Endothelial cell of umbilical vein (primary cell): ENCODE measurements around the gene ZMAT5. TPM values are rescaled to one million over a fixed set of nuclear protein-coding genes. Genes with fewer than 3 reads are reported as not detected.

Experiments used
- BruUV-seq: library from RNA; stranded (reverse); fragments of 400-500 nt; replicated peaks from 2 replicates; lab custom pipeline; 2021; lab: Mats Ljungman, UMichigan
- CTCF ChIA-PET: fragments of 300-600, 350-600 bp; sonication (Branson Sonifier 250); formaldehyde crosslinking; loops from one replicate; lab custom pipeline; 2021; ENCODE audit warnings: antibody characterized with exemption, inconsistent platforms; lab: Charles Lee
- POLR2A ChIA-PET: fragments of 300-600, 350-600 bp; sonication (Branson Sonifier 250); formaldehyde crosslinking; loops from one replicate; lab custom pipeline; 2021; ENCODE audit warnings: antibody characterized with exemption, inconsistent platforms; lab: Charles Lee
- DNase-seq: peaks from one replicate; pipeline ENCODE4 v3.0.0-alpha.2; 2011; ENCODE audit warnings: low read depth, low spot score
- FAIRE-seq: peaks from 2 replicates; lab custom pipeline; 2011; peaks lifted over from hg19 to GRCh38; lab: Jason Lieb, UNC
- H2AFZ ChIP-seq: 2 replicates; pipeline ENCODE4 v1.6.0; 2012; ENCODE audit warnings: low read depth, low read length, control low read depth, inconsistent platforms
- H3K27ac ChIP-seq: 2 replicates; pipeline ENCODE4 v1.5.1; 2011; ENCODE audit warnings: low read depth, mild to moderate bottlenecking, control low read depth, low read length, moderate library complexity; ENCODE audit not compliant: insufficient read depth
- H3K27me3 ChIP-seq, 2 experiments: 2 replicates each; pipeline versions ENCODE4 v1.6.0 to v1.6.1; 2011; ENCODE audit warnings: low read length in 2 of 2, mixed read lengths in 1 of 2; ENCODE audit not compliant: control insufficient read depth in 2 of 2, insufficient read depth in 2 of 2
- H3K36me3 ChIP-seq, 2 experiments: 2 replicates in 1 of 2; 3 replicates in 1 of 2; pipeline ENCODE4 v1.5.1; 2011; ENCODE audit warnings: low read length in 2 of 2, mild to moderate bottlenecking in 1 of 2, moderate library complexity in 1 of 2; ENCODE audit not compliant: control insufficient read depth in 2 of 2, insufficient read depth in 2 of 2; ENCODE audit errors: extremely low read depth in 1 of 2
- H3K4me1 ChIP-seq: 3 replicates; pipeline ENCODE4 v1.5.1; 2011; ENCODE audit warnings: mild to moderate bottlenecking, low read length; ENCODE audit not compliant: control insufficient read depth, insufficient read depth; ENCODE audit errors: extremely low read depth
- H3K4me2 ChIP-seq: 2 replicates; pipeline ENCODE4 v1.6.1; 2011; ENCODE audit warnings: low read length, control low read depth, mixed read lengths; ENCODE audit not compliant: insufficient read depth
- H3K4me3 ChIP-seq, 3 experiments: fragments of 200-600 bp in 1 of 3; sonication (generic), shearing (Covaris generic) in 1 of 3; replicated peaks in 1 of 3; 2 replicates each; pipeline ENCODE4 v1.5.1; 2011 to 2016; ENCODE audit warnings: control low read depth in 3 of 3, low read length in 3 of 3, mild to moderate bottlenecking in 2 of 3, inconsistent platforms in 1 of 3, low read depth in 1 of 3, moderate library complexity in 1 of 3; ENCODE audit not compliant: insufficient read depth in 1 of 3
- H3K79me2 ChIP-seq: 2 replicates; pipeline ENCODE4 v1.6.0; 2012; ENCODE audit warnings: low read length, inconsistent platforms; ENCODE audit not compliant: control insufficient read depth, insufficient read depth
- H3K9ac ChIP-seq: replicated peaks from 2 replicates; pipeline ENCODE3; 2011; ENCODE audit warnings: low read length, control low read depth; ENCODE audit not compliant: insufficient read depth; ENCODE audit errors: extremely low read depth
- H3K9me1 ChIP-seq: replicated peaks from 3 replicates; pipeline ENCODE4 v1.6.0; 2011; ENCODE audit warnings: mild to moderate bottlenecking, low read length; ENCODE audit not compliant: control insufficient read depth, insufficient read depth; ENCODE audit errors: extremely low read depth
- H3K9me3 ChIP-seq: replicated peaks from 2 replicates; pipeline ENCODE4 v1.5.1; 2012; ENCODE audit warnings: low read length, inconsistent platforms; ENCODE audit not compliant: control insufficient read depth, insufficient read depth
- H4K20me1 ChIP-seq: replicated peaks from 2 replicates; pipeline ENCODE3; 2011; ENCODE audit warnings: mild to moderate bottlenecking, low read length; ENCODE audit not compliant: control insufficient read depth, insufficient read depth; ENCODE audit errors: extremely low read depth
- EZH2 ChIP-seq: IDR thresholded peaks from 2 replicates; pipeline ENCODE4 v1.6.1; 2012; ENCODE audit warnings: borderline replicate concordance, low read depth, mild to moderate bottlenecking, moderate library complexity, low read length, inconsistent platforms; ENCODE audit not compliant: severe bottlenecking
- FOS ChIP-seq: IDR thresholded peaks from 2 replicates; pipeline ENCODE4 v1.6.1; 2011; ENCODE audit warnings: mild to moderate bottlenecking, low read length, moderate library complexity, borderline replicate concordance; ENCODE audit not compliant: insufficient read depth
- GATA2 ChIP-seq: IDR thresholded peaks from 2 replicates; pipeline ENCODE4 v1.7.0; 2011; ENCODE audit warnings: low read depth, mild to moderate bottlenecking, moderate library complexity, mixed read lengths, low read length; ENCODE audit not compliant: insufficient read length, insufficient read depth
- JUN ChIP-seq: IDR thresholded peaks from 2 replicates; pipeline ENCODE4 v1.6.1; 2011; ENCODE audit warnings: borderline replicate concordance, low read depth; ENCODE audit not compliant: insufficient read length, insufficient read depth
- MYC ChIP-seq: IDR thresholded peaks from one replicate; pipeline ENCODE4 v1.6.1; 2011; ENCODE audit warnings: mild to moderate bottlenecking, low read depth, low read length
- POLR2A ChIP-seq: IDR thresholded peaks from 2 replicates; pipeline ENCODE4 v1.6.1; 2012; ENCODE audit warnings: low read depth, mild to moderate bottlenecking, control low read depth, low read length
- POLR2AphosphoS5 ChIP-seq: IDR thresholded peaks from 2 replicates; pipeline ENCODE4 v1.6.1; 2012; ENCODE audit warnings: low read depth, mild to moderate bottlenecking, control low read depth, low read length, moderate library complexity; ENCODE audit not compliant: insufficient read depth
- dilution Hi-C: fragments of 300-500 bp; cut with MboI; formaldehyde crosslinking; loops from one replicate; pipeline ENCODE4 v1.15.0; 2019; ENCODE audit warnings: low sequenced_read_pairs; ENCODE audit not compliant: extremely low pct_ligation_motif_present
- intact Hi-C: fragments of 100-400 bp; cut with micrococcal nuclease; formaldehyde crosslinking; loops from one replicate; pipeline ENCODE4 v1.10.0; 2022
- polyA plus RNA-seq, 4 experiments: library from polyadenylated mRNA; depleted of rRNA in 3 of 4; stranded (reverse) in 3 of 4; unstranded in 1 of 4; fragments of >200 nt; gene quantifications; 2 replicates each; pipeline versions ENCODE4 v1.2.1 to v1.2.3, GENCODE V29; 2011 to 2012; ENCODE audit warnings: missing spikeins in 1 of 4
- total RNA-seq: library from RNA; stranded (reverse); gene quantifications from 2 replicates; pipeline ENCODE4 v1.2.3, GENCODE V29; 2021
- TF ChIP-seq, protein P1 (sequence below): IDR thresholded peaks from 2 replicates; pipeline ENCODE4 v1.6.1; 2011; ENCODE audit not compliant: insufficient read depth, insufficient read length
- TF ChIP-seq, protein P2 (sequence below), 2 donors: IDR thresholded peaks; 1 replicate in 1 of 2; 2 replicates in 1 of 2; pipeline ENCODE4 v1.5.1; 2011; ENCODE audit warnings: low read length in 2 of 2, mild to moderate bottlenecking in 2 of 2, moderate library complexity in 2 of 2, control low read depth in 1 of 2, inconsistent platforms in 1 of 2, low read depth in 1 of 2; ENCODE audit not compliant: insufficient read depth in 1 of 2; ENCODE audit errors: extremely low read depth in 1 of 2

ZMAT5 gene
- total and polyA plus RNA-seq, 2 donors (not counting 3 experiments of a cell fraction or from before 2014, with no cell fraction given), result 24.9 to 43.6 TPM

DNA sequence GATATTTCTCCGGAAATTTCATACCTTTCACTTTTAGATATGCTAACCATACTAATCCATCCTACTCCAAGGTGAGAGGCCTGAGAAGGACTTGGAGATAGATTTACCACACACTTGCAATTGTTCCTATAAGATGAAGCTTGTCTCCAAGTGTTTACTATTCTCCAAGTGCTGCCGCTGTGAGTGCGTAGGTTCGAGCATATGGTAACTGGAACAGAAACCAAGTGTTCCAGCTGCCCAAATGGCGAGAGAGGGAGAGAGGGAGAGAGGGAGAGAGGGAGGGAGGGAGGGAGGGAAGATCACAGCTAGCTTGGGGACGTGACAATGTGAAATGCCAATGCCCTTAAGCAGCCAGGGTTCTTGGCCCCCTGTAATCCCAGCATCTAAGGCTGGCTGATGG, 49.7 kb upstream of the ZMAT5 start:
- TF ChIP-seq GATA2 (no peak), JUN (no peak), FOS (no peak), EZH2 (no peak), MYC (no peak), POLR2AphosphoS5 (no peak), POLR2A (no peak)
- TF ChIP-seq, protein P1, sequence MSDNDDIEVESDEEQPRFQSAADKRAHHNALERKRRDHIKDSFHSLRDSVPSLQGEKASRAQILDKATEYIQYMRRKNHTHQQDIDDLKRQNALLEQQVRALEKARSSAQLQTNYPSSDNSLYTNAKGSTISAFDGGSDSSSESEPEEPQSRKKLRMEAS, result no peak
- TF ChIP-seq, protein P2, sequence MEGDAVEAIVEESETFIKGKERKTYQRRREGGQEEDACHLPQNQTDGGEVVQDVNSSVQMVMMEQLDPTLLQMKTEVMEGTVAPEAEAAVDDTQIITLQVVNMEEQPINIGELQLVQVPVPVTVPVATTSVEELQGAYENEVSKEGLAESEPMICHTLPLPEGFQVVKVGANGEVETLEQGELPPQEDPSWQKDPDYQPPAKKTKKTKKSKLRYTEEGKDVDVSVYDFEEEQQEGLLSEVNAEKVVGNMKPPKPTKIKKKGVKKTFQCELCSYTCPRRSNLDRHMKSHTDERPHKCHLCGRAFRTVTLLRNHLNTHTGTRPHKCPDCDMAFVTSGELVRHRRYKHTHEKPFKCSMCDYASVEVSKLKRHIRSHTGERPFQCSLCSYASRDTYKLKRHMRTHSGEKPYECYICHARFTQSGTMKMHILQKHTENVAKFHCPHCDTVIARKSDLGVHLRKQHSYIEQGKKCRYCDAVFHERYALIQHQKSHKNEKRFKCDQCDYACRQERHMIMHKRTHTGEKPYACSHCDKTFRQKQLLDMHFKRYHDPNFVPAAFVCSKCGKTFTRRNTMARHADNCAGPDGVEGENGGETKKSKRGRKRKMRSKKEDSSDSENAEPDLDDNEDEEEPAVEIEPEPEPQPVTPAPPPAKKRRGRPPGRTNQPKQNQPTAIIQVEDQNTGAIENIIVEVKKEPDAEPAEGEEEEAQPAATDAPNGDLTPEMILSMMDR (IDR thresholded peaks at IDR 0.05; ENCODE audit: extremely low read depth in 1 of 2, insufficient read depth in 1 of 2, low read depth in 1 of 2, low read length in 2 of 2), result no peak
- Histone ChIP-seq H3K4me2 (no peak overlapping the region), H3K9ac (no peak overlapping the region), H3K79me2 (no peaks in the 10 kb centered on the region), H3K4me1 (peaks cover 8% of the 10 kb centered on the region), H4K20me1 (no peaks in the 10 kb centered on the region), H3K36me3 (peaks cover 14 to 19% of the 10 kb centered on the region in 2 experiments), H3K4me3 (no peak overlapping the region), H2AFZ (no peak overlapping the region), H3K27me3 (no peaks in the 10 kb centered on the region), H3K9me3 (no peaks in the 10 kb centered on the region), H3K27ac (no peak overlapping the region), H3K9me1 (no peaks in the 10 kb centered on the region)
- FAIRE-seq (no peak), DNase-seq (no peak)
- intact Hi-C loops, result no loop called here
- CTCF ChIA-PET, result interaction anchor here (1.4 to 4.2 kb wide), 2 partner anchors 188 to 272 kb away, joined by 3 to 25 read pairs; no protein-coding TSS in a partner anchor
- dilution Hi-C loops, result no loop called here
- no TSS peak for BruUV-seq
- POLR2A ChIA-PET, result no interaction called here
